Superior temporal gyrus (tissue), 1 donor: ENCODE data around the gene DENND1B.

Experiments
- DNase-seq: peaks from one replicate; pipeline ENCODE4 v3.0.0-alpha.2; 2016; ENCODE audit errors: extremely low spot score

Gene DENND1B

DNA sequence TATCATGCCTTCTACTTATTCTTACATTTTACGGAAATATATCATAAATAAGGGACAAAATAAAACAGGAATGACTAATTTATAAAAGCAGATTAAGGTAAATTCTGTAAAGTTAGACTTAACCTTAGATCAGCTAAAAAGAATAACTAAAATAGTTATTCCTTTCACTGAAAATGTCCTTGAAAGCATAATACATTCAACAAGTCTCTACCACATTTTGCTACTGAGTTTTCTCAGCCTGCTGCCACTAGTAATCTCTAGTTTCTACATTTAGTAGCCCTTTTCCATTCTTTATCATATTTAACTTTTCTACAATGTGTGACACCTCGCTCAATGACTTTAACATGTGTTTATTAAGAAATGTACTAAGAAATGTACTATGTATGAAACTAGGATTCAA, 89.0 kb downstream of the DENND1B start:
- no peak for DNase-seq

DNA sequence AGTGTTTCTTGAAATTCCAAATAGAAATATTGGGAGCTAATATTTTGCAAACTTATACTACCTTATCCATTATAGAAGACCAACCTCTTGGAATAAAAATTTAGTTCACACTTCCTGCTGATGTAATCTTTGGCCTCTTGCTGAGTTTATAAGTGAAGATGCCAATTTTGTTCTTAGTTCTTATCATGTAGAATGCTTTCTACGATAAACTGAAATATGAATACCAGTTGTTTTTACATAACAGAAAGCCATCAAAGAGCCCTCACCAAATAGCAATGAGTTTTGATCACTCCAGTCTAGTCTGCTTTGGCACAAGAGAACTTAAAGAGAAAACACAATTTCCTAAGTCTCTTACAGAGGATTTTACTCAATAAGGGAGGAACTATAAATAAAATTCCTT, 89.5 kb downstream of the DENND1B start:
- DNase-seq: no peak

DNA sequence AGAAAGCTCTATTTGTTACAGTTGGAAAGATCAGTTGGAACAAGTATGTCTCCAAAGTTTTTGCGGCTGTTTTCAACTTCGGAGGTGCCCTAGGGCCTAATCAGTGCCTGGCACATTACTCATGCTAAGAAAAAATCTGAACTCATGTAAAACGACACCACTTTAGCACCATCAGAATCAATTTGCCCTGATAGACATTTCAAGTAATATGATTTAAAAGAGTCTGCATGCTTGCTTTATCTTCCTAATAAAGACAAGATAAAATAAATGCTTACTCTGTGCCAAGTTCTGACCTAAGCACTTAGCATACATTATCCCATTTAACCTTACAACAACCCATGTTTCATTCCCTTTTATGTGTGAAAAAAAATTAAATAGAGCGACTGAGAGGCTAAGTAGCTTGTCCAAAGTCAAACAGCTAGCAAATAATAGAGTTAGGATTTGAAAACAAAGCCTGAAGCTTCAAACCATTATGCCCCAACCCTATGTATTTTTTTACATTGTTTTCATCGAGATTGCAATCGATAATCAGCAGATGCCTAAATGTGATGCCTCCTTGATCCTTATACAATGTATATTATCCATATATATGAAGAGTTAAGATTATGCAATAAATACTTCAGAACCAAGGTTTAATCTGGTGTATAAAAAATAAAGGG, 91.3 kb downstream of the DENND1B start:
- no peak for DNase-seq

DNA sequence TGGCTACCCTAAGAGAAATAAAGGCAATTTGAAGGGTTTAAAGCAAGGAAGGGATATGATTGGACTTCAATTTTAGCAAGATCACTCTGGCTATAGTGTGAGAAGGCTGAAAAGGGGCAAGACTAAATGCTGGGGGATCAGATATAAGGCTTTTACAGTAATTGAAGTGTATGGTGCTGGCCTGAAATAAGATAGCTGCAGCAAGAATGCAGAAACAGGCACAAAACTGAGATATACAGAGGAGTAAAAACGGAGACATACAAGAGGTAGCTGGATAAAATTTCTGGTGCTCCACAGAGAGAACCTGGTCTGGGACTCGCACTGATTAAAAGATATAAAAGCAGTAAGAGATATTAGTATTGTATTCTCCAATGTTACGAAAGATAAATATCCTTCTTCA, 92.0 kb downstream of the DENND1B start:
- no peak for DNase-seq

DNA sequence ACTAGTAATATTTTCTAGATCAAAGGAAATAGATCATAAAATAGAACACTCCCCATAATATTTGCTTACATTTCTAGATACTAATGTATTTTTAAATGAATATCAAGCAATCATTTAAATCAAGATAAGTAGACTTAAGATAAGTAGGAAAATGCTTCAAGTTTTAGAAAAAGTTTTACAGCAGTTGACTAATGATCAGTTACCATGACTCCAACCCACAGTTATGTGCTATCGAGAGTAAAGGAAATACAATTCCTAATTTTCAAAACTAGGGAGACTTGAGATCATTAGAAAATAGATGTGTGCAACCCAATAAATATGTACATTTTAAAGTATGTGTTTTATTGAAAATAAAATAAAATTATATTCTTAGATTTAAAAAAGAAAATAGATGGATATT, 95.0 kb downstream of the DENND1B start:
- DNase-seq: no peak

DNA sequence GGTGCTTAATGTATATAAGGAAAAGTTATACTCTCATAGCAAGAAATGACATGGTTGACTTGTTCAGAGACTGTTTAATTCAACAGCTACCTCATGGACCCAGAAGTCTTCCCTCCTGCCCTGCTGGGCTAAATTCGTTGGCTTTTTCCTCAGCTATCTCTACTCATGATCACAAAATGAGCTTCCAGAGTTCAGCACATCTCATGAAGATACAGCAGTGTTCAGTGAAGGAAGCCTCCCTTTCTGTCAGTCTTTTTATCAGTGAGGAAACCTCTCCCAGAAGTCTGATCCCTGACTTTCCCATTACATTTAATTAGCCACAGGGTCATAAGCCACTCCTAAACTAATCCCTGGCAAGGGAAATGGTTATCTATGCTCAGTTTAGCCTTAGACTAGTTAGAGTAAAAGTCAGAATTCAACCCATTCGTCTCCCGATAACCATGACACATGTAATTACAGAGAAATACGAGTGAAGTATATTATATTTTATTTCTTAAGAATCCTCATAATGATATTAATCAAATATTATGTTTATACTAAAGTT, 97.5 kb downstream of the DENND1B start:
- DNase-seq: no peak

DNA sequence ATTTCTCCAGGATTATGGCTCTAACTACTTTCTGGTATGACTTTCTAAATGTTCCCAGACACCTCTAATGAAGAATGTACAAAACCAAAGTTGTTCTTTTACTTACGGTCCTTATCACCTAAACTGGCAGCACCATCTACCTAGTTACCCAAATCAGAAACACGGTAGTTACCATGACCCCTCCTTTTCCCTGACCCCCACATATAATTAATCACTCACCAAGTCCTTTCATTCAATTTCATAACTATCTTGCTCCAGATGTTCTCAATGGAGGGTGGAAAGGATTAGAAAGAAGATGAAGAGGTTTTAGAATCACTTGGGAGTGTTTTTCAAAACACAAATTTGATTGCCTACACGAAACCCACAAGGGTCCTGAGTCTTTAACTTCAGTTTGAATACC, 98.0 kb downstream of the DENND1B start:
- no peak for DNase-seq

DNA sequence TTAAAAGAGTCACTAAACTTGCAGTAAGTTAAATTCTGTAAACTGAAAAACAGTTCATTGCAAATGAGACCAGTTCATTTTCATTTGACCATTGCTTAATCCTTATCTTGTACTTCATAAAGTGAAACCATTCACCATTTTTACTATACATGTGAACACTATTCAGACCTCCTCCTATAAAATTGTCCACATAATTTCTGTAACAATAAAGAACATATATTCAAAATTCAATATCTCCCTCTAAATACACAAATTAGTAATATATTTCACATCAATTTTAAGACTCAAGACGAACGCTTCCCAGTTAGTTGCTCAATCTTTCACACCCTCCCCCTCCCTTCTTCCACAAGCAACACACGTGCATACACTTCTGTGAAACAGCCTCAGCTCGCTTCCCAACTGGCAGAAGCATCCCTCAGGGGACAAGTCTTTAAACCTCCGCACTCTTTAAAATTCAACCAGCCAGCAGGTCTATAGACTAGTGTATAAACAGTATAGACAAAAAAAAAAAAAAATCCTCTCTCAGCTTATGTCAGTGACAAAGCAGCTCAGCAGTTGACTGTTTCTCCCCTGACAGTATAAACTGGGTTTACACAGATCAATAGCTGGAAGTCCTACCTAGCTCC, 99.6 kb downstream of the DENND1B start:
- DNase-seq: no peak

DNA sequence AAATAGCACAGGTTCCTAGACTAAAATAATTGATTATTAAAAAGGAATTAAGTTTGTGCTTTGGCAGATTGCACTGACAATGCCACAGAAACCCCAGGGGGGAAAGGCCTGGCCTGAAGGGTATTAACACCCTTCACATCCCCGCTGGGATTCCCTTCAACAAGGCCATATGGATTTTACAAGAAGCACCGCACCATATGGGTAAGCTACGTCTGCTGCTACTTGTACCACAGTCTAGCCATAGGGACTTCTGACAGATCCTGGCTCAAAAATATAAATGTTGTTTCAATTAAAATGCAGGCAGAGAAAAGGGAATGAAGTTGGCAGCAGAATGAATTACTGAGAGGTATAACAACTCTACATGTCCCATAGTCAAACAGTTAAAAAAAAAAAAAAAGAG, 101.0 kb downstream of the DENND1B start:
- DNase-seq: no peak

DNA sequence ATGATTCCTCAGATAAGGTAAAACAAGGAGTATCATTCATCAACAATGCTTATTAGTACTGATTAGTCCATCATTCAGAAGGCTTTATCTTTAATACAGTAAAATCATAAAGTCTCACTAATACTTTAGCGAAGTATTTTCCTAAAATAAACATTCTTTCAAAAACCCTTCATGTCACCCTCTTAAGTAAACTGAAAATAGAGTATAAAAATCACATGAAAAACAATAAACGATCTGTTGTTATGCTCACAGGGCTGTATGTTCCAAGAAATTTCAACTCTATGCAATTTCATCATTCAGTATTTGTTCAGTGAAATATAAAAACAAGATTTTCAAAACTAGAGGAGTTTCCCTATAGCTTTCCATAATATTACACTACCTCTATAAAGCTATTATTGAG, 102.0 kb downstream of the DENND1B start:
- DNase-seq: no peak

DNA sequence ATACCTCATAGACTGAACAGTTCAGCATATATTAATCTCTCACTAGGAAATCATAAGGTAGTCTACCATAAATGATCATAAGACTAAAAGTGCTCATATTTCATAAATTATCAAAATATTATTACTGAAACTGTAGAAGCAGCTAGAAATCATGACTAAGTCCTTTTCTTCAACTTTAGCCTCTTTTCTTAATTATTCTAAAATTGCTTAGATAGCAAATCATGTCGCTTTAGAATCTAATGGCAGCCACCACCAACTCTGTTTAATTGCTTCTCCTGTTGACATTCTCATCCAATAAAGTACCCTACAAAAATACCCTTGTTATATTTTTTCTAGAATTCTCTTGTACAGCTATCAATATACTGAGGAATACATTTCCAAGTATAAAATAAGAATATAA, 102.9 kb downstream of the DENND1B start:
- DNase-seq: no peak

DNA sequence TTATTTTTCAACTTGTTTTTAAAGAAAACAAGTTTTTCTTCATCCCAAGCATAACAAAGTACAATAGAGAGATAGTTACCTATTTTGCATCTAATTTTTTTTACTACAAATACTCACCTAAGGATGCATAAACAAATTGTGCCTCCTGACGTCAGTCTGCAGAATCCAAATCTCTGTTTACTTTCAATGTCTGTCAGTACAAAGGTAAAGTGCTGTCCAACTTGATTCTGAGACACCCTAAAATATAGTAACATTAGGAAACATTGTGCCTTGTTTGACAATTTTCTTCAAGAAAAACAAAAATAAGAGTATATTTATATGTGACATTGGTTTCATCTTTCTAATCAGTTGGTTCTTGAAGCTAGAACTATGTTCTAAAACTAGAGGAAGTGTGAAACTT, 103.4 kb downstream of the DENND1B start:
- DNase-seq: no peak

DNA sequence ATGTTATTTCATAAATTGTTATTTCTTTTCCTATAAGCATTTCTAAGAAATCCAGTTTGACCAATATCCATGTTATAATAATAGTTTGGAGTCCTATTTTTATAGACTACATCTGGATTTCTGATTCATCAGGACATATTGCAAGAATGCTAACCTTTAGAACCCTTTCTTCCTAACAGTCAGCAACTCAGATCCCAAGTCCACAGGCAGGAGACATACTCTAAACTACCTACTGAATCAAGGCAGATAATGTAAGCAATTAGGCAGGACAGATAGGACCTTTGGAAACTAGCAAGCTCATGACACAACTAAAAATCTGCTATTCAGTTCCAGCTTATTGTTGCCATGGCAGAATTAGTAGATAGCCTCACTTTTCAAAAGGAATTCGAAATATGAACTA, 104.1 kb downstream of the DENND1B start:
- no peak for DNase-seq

DNA sequence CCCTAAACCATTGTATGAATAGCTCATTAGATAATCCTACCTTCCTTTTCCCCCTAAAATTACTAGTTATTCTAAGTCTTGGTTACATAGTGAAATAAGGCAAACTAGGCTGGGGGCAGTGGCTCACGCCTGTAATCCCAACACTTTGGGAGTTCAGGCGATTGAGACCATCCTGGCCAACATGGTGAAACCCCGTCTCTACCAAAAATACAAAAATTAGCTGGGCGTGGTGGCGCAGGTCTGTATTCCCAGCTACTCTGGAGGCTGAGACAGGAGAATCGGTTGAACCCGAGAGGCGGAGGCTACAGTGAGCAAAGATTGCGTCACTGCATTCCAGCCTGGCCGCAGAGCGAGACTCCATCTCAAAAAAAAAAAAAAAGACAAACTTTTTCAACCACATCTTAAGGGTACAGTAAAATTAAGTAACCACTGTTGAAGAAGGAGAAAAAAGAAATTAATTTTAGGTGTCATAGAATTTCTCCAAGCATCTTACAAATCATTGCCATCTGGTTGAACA, 108.5 kb downstream of the DENND1B start:
- no peak for DNase-seq

DNA sequence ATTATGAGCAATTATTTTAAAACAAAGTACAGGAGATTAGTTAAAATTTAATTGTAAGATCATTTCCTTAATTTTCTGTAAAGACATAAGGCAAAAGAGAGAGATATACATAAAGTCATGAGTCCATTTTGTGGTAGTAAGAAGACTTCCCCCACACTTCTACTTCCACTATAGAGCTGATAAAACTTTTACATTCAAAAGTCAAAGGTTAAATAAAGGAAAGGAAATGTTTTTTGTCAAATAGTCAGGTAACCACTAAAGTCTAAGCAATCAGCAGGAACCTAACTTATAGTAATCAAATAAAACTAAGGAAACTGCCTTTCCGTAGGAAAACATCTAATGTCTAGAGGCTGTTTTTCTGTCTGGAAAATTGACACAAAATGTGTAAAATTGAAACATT, 110.9 kb downstream of the DENND1B start:
- DNase-seq: no peak

DNA sequence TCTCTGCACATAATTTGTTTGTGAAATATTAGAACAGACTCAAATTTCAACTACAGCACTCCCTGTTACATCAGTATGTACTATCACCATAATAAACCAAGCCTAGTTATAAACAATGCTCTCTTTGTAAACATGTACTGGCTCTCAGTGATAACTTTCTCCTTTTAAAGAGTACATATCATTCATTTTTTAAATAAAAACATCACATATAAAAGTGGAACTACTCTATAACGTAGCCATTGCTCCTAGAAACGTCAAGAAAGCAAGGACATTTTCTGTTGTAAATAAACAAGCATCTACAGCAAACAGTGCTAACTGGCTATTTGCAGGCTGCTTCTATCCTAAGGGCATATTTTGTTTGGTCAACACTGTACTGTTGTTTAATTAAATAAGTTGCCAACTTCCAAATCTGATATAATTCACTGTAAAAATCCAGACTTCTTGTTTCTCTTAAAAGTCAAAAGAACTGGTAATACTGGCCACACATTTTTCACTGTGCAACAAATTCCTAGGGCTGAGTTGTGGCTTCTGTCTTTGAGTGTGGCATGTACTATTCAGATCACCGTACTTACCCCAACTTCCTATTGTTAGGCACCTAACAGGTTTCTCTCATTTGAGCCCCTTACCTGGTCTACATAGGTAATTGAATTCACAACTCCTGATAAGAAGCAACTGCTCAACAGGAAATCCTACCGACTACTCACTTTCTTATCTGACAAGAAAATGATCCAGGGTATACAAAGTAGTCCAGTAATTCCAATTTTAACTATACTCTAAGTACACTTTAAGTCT, 111.9 kb downstream of the DENND1B start:
- DNase-seq: no peak

DNA sequence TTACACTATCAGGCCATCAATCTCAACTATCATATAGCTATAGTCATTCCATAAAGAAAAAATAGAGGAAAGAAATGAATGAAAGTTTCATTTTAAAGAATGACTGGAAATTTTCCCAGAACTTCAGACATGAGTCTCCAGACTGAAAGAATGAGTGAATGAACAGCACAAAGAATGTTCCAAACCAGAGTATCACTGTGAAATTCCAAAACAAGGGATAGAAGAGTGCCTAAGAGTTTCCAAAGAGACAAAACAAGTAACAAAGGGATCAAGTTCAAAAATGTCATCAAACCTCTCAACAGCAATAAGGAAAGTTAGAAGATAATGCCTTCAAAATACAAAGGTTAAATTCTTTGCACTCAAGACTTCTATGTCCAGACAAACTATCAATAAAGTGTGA, 114.9 kb downstream of the DENND1B start:
- no peak for DNase-seq

DNA sequence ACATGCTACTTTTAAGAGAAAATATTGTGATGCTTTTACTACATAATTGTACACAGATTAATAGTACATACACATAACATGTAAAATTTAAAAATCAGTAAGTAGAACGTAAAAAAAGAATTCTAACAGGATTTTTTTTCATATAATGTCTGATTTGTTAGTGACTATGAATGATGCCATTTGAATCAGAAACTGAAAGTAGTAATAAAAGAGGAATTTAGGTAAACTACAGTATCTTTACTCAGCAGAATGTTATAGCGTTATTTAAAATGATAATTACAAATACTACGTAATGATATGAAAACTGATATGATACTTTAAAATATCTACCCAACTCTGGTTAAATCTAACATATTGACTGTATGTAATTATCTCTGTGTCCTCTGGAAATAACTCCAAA, 116.1 kb downstream of the DENND1B start:
- no peak for DNase-seq

DNA sequence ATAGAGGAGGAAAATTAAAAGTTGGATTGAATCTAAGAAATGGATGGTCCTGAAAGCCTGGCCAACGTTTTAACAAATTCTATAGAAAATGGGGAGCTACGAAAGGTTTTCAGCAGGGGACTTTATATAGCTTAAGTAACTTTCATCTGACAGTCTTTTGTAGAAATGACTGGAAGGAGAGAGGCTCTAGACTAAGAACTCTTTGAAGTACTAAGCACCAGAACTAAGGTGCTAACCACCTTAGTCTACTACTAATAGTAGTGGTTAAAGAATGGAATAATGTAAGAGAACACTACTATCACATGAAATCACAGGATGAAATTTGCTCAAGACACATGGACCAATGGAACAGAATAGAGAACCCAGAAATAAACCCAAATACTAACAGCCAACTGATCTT, 126.1 kb downstream of the DENND1B start:
- no peak for DNase-seq

DNA sequence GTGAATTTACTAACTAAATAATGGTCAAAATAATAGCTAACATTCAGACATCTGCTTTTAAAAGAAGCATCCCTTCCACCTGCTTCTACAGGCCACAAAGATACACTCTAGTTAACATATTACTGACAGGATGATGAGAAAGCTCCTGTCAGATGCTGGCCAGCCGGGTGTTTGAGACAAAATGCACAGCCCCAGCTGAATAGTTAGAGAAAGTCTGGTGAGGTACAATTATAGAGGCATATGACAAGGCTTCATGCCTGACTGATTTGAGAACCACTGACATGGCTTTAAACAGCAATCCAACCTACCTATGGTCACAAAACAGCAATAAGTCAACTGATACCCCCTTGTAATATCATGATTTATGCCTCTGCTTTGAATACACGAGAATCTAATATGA, 137.0 kb downstream of the DENND1B start:
- DNase-seq: no peak

DNA sequence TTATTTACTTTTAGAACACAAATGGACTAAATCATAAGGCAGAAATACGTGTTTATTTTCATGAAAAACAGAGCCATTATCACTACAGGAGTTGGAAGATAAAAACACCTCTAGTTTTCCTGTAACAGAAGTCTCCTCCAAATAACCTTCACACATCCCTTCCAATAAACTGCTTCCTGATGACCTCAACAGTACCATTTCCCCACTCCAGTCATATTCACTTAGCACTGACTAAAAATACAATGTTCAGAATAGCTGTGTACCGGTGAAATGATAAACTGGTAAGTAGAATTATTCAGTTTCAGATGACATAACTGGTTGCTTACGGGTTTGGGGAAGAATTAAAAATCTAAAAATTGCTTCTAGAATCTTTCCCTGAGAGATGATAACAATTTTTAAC, 137.9 kb downstream of the DENND1B start:
- no peak for DNase-seq

DNA sequence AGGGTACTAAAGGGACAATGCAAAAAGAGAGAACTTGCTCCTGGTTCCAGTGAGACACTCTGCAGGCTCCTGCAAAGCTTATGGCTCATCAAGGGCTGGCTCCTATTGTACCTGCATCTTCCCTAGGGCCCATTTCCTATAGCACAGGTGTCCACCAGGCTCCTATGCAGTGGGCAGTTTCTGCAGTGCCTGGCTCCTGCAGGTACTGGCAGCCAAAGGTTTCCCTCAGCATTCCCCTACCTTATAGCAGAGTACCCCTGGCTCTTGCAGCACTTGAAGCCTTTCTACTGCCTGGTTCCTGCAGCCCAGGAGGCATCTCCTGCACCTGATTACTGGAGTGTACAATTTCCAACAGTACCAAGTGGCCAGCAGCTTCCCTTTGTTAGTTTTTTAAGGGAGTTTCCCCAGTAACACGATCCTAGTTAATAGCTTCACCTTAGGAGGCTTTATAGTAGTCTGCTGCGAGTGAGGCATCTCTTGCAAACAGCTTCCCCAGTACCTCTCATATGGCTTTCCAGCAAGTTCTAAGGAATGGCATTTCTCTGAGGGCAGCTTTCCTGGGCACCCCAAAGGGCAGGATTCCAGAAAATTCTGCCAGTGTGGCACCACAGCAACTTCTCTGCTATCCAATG, 141.7 kb downstream of the DENND1B start:
- DNase-seq: no peak
